Skeletal muscle satellite cell (primary cell): ENCODE data around the gene KANSL1.
A peak's percentile ranks its signal among the peaks of the same experiment; 100 is the strongest.
"Not testable (repeated sequence)": the region's sequence is repeated elsewhere in the genome, so short reads cannot be mapped to it uniquely, and the experiment has no call there.

Experiments used
- H3K27me3 ChIP-seq: 2 replicates; pipeline ENCODE4 v1.7.0; 2013; ENCODE audit warnings: low read length; ENCODE audit not compliant: control insufficient read depth, insufficient read depth
- H3K36me3 ChIP-seq: 2 replicates; pipeline ENCODE4 v1.7.0; 2013; ENCODE audit warnings: mild to moderate bottlenecking, control low read depth, low read length; ENCODE audit not compliant: insufficient read depth
- H3K4me1 ChIP-seq: 2 replicates; pipeline ENCODE4 v1.7.0; 2013; ENCODE audit warnings: low read length; ENCODE audit not compliant: control insufficient read depth, insufficient read depth
- H3K4me2 ChIP-seq: 2 replicates; pipeline ENCODE4 v1.7.0; 2013; ENCODE audit warnings: mild to moderate bottlenecking, low read length
- H3K4me3 ChIP-seq: 2 replicates; pipeline ENCODE4 v1.7.0; 2013; ENCODE audit warnings: low read length
- H3K9ac ChIP-seq: 2 replicates; pipeline ENCODE4 v1.7.0; 2013; ENCODE audit warnings: mild to moderate bottlenecking, low read depth, low read length, moderate library complexity
- H3K9me3 ChIP-seq: replicated peaks from 2 replicates; pipeline ENCODE4 v1.7.0; 2013; ENCODE audit warnings: mild to moderate bottlenecking, control low read depth, low read length

Gene KANSL1

DNA sequence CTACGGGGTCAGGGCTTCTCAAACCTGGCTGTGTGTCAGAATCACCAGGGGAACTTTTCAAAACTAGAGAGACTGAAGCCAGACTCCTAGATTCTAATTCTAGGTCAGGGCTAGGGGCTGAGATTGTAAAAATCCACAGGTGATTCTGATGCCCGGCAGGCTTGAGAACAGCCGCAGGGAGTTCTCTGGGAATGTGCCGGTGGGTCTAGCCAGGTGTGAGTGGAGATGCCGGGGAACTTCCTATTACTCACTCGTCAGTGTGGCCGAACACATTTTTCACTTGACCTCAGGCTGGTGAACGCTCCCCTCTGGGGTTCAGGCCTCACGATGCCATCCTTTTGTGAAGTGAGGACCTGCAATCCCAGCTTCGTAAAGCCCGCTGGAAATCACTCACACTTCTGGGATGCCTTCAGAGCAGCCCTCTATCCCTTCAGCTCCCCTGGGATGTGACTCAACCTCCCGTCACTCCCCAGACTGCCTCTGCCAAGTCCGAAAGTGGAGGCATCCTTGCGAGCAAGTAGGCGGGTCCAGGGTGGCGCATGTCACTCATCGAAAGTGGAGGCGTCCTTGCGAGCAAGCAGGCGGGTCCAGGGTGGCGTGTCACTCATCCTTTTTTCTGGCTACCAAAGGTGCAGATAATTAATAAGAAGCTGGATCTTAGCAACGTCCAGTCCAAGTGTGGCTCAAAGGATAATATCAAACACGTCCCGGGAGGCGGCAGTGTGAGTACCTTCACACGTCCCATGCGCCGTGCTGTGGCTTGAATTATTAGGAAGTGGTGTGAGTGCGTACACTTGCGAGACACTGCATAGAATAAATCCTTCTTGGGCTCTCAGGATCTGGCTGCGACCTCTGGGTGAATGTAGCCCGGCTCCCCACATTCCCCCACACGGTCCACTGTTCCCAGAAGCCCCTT, 183.3 kb downstream of the KANSL1 start:
- H3K9ac ChIP-seq, result no peak overlapping the region
- no peaks in the 10 kb centered on the region for H3K9me3 ChIP-seq
- H3K4me3 ChIP-seq, result peak overlapping the region; percentile 15
- peak overlapping the region; percentile 68 for H3K4me2 ChIP-seq
- no peaks in the 10 kb centered on the region for H3K27me3 ChIP-seq
- peaks cover 18% of the 10 kb centered on the region for H3K4me1 ChIP-seq
- H3K36me3 ChIP-seq, result no peaks in the 10 kb centered on the region

GRCh38 chr17:46008591-46008990, 184.6 kb downstream of the KANSL1 start:
- Histone ChIP-seq H3K4me1 (peaks cover 10% of the 10 kb centered on the region), H3K9ac (no peak overlapping the region), H3K4me3 (no peak overlapping the region), H3K9me3 (no peaks in the 10 kb centered on the region), H3K27me3 (no peaks in the 10 kb centered on the region), H3K4me2 (no peak overlapping the region), H3K36me3 (no peaks in the 10 kb centered on the region)

- Histone ChIP-seq H3K4me2 (no peak overlapping the region), H3K4me1 (peaks cover 8% of the 10 kb centered on the region), H3K9me3 (no peaks in the 10 kb centered on the region), H3K27me3 (no peaks in the 10 kb centered on the region), H3K36me3 (no peaks in the 10 kb centered on the region), H3K9ac (no peak overlapping the region), H3K4me3 (no peak overlapping the region)
Observed at GRCh38 chr17:46007461-46007965, 185.7 kb downstream of the KANSL1 start.

DNA sequence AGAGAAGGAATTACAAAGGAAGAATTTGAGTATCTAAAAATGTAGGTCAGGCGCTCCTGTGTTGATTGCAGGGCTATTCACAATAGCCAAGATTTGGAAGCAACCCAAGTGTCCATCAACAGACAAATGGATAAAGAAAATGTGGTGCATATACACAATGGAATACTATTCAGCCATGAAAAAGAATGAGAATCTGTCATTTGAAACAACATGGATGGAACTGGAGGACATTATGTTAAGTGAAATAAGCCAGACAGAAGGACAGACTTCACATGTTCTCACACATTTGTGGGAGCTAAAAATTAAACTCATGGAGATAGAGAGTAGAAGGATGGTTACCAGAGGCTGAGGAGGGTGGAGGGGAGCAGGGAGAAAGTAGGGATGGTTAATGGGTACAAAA, 187.1 kb downstream of the KANSL1 start:
- H3K9ac ChIP-seq, result not testable (repeated sequence)

DNA sequence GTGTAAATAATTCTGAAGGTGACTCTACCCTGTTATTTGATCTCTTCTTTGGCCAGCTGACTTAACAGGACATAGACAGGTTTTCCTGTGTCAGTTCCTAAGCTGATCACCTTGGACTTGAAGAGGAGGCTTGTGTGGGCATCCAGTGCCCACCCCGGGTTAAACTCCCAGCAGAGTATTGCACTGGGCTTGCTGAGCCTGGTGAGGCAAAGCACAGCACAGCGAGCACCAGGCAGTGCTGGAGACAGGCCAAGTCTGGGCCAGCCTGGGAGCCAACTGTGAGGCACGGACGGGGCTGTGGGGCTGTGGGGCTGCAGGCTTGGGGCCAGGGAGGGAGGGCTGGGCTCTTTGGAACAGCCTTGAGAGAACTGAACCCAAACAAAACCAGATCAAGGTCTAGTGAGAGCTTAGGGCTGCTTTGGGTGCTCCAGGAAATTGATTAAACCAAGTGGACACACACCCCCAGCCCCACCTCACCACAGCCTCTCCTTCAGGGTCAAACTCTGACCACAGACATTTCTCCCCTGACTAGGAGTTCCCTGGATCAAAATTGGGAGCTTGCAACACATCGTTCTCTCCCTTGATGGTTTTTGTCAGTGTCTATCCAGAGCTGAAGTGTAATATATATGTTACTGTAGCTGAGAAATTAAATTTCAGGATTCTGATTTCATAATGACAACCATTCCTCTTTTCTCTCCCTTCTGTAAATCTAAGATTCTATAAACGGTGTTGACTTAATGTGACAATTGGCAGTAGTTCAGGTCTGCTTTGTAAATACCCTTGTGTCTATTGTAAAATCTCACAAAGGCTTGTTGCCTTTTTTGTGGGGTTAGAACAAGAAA, 189.1 kb downstream of the KANSL1 start:
- Histone ChIP-seq H3K4me3 (no peak overlapping the region), H3K9me3 (no peaks in the 10 kb centered on the region), H3K9ac (no peak overlapping the region), H3K4me1 (no peaks in the 10 kb centered on the region), H3K27me3 (peaks cover 16% of the 10 kb centered on the region), H3K36me3 (no peaks in the 10 kb centered on the region), H3K4me2 (no peak overlapping the region)

More for the DNA sequence above, 187.1 kb downstream of the KANSL1 start:
- H3K4me1 ChIP-seq, H3K9me3 ChIP-seq, H3K4me3 ChIP-seq, H3K36me3 ChIP-seq, H3K4me2 ChIP-seq: not testable (repeated sequence)
- H3K27me3 ChIP-seq, result peaks cover 11% of the 10 kb centered on the region

GRCh38 chr17:46002973-46003316, 190.3 kb downstream of the KANSL1 start:
- no peaks in the 10 kb centered on the region for H3K36me3 ChIP-seq
- H3K9me3 ChIP-seq, result no peaks in the 10 kb centered on the region
- H3K4me3 ChIP-seq, result no peak overlapping the region
- H3K4me2 ChIP-seq, result no peak overlapping the region
- no peaks in the 10 kb centered on the region for H3K4me1 ChIP-seq
- H3K27me3 ChIP-seq, result peaks cover 16% of the 10 kb centered on the region
- H3K9ac ChIP-seq, result no peak overlapping the region

GRCh38 chr17:46002311-46002972, 190.8 kb downstream of the KANSL1 start:
- Histone ChIP-seq H3K4me3 (no peak overlapping the region), H3K9me3 (no peaks in the 10 kb centered on the region), H3K4me2 (no peak overlapping the region), H3K36me3 (no peaks in the 10 kb centered on the region), H3K27me3 (peaks cover 16% of the 10 kb centered on the region), H3K9ac (no peak overlapping the region), H3K4me1 (peaks cover 5% of the 10 kb centered on the region)

- no peak overlapping the region for H3K9ac ChIP-seq
- H3K27me3 ChIP-seq, result peaks cover 16% of the 10 kb centered on the region
Observed at GRCh38 chr17:46001390-46002310, 191.6 kb downstream of the KANSL1 start.

DNA sequence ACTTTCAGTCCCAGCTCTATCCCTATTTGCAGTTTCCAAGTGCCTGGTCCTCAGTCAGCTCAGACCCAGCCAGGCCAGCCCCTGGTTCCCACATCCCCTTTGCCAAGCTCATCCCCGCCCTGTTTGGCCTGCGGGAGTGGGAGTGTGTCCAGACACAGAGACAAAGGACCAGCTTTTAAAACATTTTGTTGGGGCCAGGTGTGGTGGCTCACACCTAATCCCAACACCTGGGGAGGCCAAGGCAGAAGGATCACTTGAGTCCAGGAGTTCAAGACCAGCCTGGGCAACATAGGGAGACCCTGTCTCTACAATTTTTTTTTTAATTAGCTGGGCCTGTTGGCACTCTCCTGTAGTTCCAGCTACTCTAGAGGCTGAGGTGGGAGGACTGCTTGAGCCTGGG, 192.5 kb downstream of the KANSL1 start:
- Histone ChIP-seq H3K4me2 (no peak overlapping the region), H3K9me3 (no peaks in the 10 kb centered on the region), H3K9ac (no peak overlapping the region), H3K36me3 (no peaks in the 10 kb centered on the region), H3K4me3 (no peak overlapping the region), H3K4me1 (peaks cover 7% of the 10 kb centered on the region), H3K27me3 (peaks cover 16% of the 10 kb centered on the region)

More at GRCh38 chr17:46001390-46002310, 191.6 kb downstream of the KANSL1 start:
- Histone ChIP-seq H3K9me3 (no peaks in the 10 kb centered on the region), H3K36me3 (no peaks in the 10 kb centered on the region), H3K4me2 (no peak overlapping the region), H3K4me1 (peaks cover 7% of the 10 kb centered on the region), H3K4me3 (no peak overlapping the region)

DNA sequence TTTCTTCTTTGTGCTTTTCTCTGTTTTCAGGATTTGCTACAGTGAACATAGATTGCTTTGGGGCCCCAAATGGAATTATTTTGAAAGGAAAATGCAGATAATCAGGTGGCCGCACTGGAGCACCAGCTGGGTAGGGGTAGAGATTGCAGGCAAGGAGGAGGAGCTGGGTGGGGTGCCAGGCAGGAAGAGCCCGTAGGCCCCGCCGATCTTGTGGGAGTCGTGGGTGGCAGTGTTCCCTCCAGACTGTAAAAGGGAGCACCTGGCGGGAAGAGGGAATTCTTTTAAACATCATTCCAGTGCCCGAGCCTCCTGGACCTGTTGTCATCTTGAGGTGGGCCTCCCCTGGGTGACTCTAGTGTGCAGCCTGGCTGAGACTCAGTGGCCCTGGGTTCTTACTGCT, 192.9 kb downstream of the KANSL1 start:
- peaks cover 19% of the 10 kb centered on the region for H3K27me3 ChIP-seq
- H3K4me3 ChIP-seq, result no peak overlapping the region
- no peak overlapping the region for H3K4me2 ChIP-seq
- H3K4me1 ChIP-seq, result peaks cover 7% of the 10 kb centered on the region
- H3K9ac ChIP-seq, result no peak overlapping the region
- H3K9me3 ChIP-seq, result no peaks in the 10 kb centered on the region
- no peaks in the 10 kb centered on the region for H3K36me3 ChIP-seq
